NCI-H226 (cell line): ENCODE measurements around the gene RNFT1.

Experiments used
- DNase-seq: peaks from one replicate; pipeline ENCODE4 v3.0.0-alpha.2; 2015

The RNFT1 gene

DNA sequence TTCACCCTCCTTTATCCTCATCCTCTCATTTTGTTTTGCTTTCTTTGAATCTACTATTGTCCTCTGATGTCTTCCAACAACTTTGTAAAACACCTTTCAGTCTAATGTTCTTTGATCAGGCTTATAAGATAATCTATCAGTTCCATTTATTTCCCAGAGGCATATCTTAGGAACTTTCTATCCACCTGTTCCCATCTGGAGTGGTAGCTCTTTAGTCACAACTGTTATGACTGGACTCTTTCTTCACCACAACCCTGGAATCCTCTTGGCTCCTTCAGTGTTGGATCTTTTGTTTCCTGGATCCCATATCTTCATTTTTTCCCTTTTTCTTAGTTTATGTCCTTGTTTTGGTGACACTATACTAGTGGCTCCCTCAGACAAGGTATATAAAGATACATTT lies 48.1 kb downstream of the RNFT1 start:
- no peak for DNase-seq

DNA sequence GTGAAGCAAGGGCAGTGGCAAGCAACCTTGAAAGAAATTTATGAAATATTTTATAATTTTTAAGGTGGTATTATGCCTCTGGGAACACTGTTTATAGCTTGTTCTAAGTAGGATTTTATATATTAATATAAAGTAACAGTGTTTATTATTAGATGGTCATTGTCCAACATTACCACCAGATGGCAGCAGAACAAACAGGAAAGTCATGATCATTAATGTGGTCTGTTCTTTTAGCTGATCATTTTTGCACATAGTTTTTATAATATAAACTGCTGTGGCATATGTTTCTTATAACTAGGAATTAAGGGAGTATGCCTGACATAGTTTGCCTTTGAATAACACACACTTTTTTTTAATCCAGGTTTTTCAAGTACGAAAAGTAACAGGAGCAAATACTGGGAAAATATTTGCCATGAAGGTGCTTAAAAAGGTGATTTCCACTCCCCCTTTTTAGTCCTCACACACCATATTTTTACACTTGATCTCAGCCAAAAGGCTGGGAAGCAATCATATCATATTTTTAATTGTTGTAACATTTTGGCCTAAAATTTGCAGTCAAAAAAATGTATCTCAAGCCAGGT lies 50.2 kb downstream of the RNFT1 start:
- DNase-seq = no peak

DNA sequence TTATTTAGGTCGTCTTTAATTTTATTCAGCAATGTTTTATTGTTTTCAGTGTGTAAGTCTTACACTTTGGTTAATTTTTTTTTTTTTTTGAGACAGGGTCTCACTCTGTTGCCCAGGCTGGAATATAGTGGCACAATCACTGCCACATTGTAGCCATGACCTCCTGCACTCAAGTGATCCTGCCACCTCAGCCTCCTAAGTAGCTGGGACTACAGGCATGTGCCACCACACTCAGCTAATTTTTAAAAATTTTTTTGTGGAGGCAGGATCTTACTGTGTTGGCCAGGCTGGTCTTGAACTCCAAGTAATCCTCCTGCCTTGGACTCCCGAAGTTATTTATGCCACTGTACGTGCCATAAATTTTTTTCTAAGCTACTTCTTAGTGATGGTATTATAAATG lies 57.1 kb downstream of the RNFT1 start:
- no peak for DNase-seq

DNA sequence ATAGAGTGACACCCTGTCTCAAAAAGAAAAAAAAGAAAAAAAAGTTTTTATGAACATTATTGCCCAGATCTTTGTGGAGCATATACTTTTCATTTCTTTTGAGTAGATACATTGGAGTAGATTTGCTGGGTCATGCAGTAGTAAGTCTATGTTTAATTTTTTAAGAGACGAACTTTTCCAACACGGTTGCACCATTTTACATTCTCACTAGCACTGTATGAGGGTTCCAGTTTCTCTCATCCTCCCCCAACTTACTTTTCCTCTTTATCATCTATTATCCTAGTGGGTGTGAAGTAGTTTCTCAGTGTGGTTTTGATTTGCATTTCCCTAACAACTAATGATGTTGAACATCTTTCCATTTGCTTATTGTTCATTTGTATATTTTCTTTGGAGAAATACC lies 61.1 kb downstream of the RNFT1 start:
- no peak for DNase-seq
